H1 (cell line): ENCODE results near the gene TEX22. TPM values are rescaled to one million over a fixed set of nuclear protein-coding genes. Genes with fewer than 3 reads are reported as not detected.

Experiments used
- GABPA ChIP-seq: IDR thresholded peaks from 2 replicates; pipeline ENCODE4 v1.6.1; 2011; ENCODE audit warnings: mild to moderate bottlenecking, low read length, moderate library complexity, borderline replicate concordance; ENCODE audit not compliant: insufficient read depth
- GTF2F1 ChIP-seq: IDR thresholded peaks from 2 replicates; pipeline ENCODE4 v1.6.1; 2012; ENCODE audit warnings: low read depth, low read length, improper control_type of control experiment, borderline replicate concordance
- HDAC2 ChIP-seq, 2 experiments: fragments of 300-600 bp in 1 of 2; sonication (generic) in 1 of 2; IDR thresholded peaks; 2 replicates each; pipeline ENCODE4 v1.6.1; 2011 to 2012; ENCODE audit warnings: low read depth in 2 of 2, low read length in 2 of 2, mild to moderate bottlenecking in 2 of 2, moderate library complexity in 2 of 2, borderline replicate concordance in 1 of 2, inconsistent platforms in 1 of 2
- HDAC6 ChIP-seq: IDR thresholded peaks from one replicate; pipeline ENCODE4 v1.7.1; 2012; ENCODE audit warnings: low read depth, mild to moderate bottlenecking, inconsistent platforms, low read length, moderate library complexity
- MAFK ChIP-seq: IDR thresholded peaks from 2 replicates; pipeline ENCODE4 v1.6.1; 2012; ENCODE audit warnings: low read depth, mild to moderate bottlenecking, improper control_type of control experiment, low read length
- NRF1 ChIP-seq: IDR thresholded peaks from 2 replicates; pipeline ENCODE4 v1.6.1; 2011; ENCODE audit warnings: mild to moderate bottlenecking, low read depth, low read length, improper control_type of control experiment
- POU5F1 ChIP-seq: IDR thresholded peaks from 2 replicates; pipeline ENCODE4 v1.6.1; 2011; ENCODE audit warnings: low read depth, mild to moderate bottlenecking, low read length, moderate library complexity
- SAP30 ChIP-seq: fragments of 300-600 bp; sonication (generic); IDR thresholded peaks from 2 replicates; pipeline ENCODE4 v1.7.1; 2012; ENCODE audit warnings: low read length, moderate library complexity, mild to moderate bottlenecking, inconsistent platforms; ENCODE audit not compliant: insufficient read depth, insufficient replicate concordance
- SP2 ChIP-seq: IDR thresholded peaks from 2 replicates; pipeline ENCODE4 v1.6.1; 2012; ENCODE audit warnings: mild to moderate bottlenecking, low read length, inconsistent platforms
- polyA plus RNA-seq, 7 experiments: library from polyadenylated mRNA; depleted of rRNA in 3 of 7; stranded (reverse) in 5 of 7; unstranded in 2 of 7; fragments of >200 nt in 5 of 7; fragments of 200-250 nt in 2 of 7; gene quantifications; 1 replicate in 5 of 7; 2 replicates in 1 of 7; 4 replicates in 1 of 7; pipeline versions ENCODE4 v1.2.1 to v1.2.3, GENCODE V29; 2011 to 2013; ENCODE audit warnings: missing spikeins in 2 of 7, mixed read lengths in 2 of 7
- total RNA-seq: library from RNA; stranded (reverse); fragmentation: NEBNext Ultra II Directional; extraction: Animal tissue kit (Norgen Biotek cat#: 25700); gene quantifications from 2 replicates; pipeline ENCODE4 v1.2.1, GENCODE V29; 2021
- TF ChIP-seq, protein P1 (sequence below): fragments of 300-600 bp; sonication (generic); IDR thresholded peaks from 2 replicates; pipeline ENCODE4 v1.7.1; 2012; ENCODE audit warnings: low read length, moderate library complexity, mild to moderate bottlenecking, inconsistent platforms; ENCODE audit not compliant: insufficient replicate concordance

Gene TEX22
- total and polyA plus RNA-seq, 2 of the 8 experiments (the other 6 are each of a cell fraction or from before 2014, with no cell fraction given) = 0.24 to 0.39 TPM

DNA sequence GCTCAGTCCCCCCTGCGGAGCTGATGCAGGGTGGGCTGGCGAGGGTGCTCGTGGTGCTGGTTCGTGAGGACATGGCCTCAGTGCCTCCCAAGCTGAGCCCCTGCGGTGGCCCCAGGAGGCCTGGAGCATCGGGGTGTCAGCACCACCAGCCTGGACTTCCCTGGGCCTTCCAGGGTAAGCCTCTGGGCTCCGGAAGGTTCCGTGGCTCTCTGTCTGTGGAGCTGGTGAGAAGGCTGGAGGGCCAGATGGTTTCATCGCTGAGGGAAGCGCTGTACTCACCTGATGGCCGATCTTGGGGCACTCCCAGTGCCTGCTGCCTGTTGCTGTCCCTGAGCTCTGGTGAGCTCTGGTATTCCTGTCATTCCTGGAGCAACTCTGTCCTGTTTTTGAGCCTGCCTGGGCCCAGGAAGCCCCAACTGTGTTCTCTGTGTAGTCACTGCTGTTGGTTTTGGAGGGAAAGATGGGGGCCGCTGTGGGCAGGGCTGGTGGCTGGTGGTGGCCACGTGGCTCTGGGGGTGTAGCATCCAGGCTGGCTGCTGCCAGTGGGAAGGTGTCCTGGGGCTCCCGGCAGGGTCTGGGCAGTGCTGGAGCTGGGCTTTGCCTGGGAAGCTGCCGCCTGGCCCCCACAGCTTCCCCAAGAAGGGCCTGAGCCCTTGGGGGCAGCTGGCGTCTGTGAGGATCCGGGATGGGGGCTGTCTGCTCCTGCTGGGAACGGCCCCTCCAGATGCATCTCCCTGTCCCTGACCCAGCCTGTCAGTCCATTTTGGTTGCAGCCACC lies 39.6 kb downstream of the TEX22 start (continued):
- TF ChIP-seq, protein P1, sequence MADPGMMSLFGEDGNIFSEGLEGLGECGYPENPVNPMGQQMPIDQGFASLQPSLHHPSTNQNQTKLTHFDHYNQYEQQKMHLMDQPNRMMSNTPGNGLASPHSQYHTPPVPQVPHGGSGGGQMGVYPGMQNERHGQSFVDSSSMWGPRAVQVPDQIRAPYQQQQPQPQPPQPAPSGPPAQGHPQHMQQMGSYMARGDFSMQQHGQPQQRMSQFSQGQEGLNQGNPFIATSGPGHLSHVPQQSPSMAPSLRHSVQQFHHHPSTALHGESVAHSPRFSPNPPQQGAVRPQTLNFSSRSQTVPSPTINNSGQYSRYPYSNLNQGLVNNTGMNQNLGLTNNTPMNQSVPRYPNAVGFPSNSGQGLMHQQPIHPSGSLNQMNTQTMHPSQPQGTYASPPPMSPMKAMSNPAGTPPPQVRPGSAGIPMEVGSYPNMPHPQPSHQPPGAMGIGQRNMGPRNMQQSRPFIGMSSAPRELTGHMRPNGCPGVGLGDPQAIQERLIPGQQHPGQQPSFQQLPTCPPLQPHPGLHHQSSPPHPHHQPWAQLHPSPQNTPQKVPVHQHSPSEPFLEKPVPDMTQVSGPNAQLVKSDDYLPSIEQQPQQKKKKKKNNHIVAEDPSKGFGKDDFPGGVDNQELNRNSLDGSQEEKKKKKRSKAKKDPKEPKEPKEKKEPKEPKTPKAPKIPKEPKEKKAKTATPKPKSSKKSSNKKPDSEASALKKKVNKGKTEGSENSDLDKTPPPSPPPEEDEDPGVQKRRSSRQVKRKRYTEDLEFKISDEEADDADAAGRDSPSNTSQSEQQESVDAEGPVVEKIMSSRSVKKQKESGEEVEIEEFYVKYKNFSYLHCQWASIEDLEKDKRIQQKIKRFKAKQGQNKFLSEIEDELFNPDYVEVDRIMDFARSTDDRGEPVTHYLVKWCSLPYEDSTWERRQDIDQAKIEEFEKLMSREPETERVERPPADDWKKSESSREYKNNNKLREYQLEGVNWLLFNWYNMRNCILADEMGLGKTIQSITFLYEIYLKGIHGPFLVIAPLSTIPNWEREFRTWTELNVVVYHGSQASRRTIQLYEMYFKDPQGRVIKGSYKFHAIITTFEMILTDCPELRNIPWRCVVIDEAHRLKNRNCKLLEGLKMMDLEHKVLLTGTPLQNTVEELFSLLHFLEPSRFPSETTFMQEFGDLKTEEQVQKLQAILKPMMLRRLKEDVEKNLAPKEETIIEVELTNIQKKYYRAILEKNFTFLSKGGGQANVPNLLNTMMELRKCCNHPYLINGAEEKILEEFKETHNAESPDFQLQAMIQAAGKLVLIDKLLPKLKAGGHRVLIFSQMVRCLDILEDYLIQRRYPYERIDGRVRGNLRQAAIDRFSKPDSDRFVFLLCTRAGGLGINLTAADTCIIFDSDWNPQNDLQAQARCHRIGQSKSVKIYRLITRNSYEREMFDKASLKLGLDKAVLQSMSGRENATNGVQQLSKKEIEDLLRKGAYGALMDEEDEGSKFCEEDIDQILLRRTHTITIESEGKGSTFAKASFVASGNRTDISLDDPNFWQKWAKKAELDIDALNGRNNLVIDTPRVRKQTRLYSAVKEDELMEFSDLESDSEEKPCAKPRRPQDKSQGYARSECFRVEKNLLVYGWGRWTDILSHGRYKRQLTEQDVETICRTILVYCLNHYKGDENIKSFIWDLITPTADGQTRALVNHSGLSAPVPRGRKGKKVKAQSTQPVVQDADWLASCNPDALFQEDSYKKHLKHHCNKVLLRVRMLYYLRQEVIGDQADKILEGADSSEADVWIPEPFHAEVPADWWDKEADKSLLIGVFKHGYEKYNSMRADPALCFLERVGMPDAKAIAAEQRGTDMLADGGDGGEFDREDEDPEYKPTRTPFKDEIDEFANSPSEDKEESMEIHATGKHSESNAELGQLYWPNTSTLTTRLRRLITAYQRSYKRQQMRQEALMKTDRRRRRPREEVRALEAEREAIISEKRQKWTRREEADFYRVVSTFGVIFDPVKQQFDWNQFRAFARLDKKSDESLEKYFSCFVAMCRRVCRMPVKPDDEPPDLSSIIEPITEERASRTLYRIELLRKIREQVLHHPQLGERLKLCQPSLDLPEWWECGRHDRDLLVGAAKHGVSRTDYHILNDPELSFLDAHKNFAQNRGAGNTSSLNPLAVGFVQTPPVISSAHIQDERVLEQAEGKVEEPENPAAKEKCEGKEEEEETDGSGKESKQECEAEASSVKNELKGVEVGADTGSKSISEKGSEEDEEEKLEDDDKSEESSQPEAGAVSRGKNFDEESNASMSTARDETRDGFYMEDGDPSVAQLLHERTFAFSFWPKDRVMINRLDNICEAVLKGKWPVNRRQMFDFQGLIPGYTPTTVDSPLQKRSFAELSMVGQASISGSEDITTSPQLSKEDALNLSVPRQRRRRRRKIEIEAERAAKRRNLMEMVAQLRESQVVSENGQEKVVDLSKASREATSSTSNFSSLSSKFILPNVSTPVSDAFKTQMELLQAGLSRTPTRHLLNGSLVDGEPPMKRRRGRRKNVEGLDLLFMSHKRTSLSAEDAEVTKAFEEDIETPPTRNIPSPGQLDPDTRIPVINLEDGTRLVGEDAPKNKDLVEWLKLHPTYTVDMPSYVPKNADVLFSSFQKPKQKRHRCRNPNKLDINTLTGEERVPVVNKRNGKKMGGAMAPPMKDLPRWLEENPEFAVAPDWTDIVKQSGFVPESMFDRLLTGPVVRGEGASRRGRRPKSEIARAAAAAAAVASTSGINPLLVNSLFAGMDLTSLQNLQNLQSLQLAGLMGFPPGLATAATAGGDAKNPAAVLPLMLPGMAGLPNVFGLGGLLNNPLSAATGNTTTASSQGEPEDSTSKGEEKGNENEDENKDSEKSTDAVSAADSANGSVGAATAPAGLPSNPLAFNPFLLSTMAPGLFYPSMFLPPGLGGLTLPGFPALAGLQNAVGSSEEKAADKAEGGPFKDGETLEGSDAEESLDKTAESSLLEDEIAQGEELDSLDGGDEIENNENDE = no peak
- TF ChIP-seq NRF1 (no peak), GABPA (no peak), GTF2F1 (no peak), HDAC6 (no peak), POU5F1 (no peak), SP2 (no peak), SAP30 (no peak), HDAC2 (IDR thresholded peaks at IDR 0.05; ENCODE audit: borderline replicate concordance in 1 of 2, low read depth in 2 of 2, low read length in 2 of 2) (no peak), MAFK (no peak)
